Gastrocnemius medialis (tissue), 4 donors: ENCODE measurements around the gene NET1.

Source experiments
- CTCF ChIP-seq, 5 experiments: fragments of 450-650 bp in 3 of 5; fragments of 200-600 bp in 2 of 5; sonication (generic) in 2 of 5; IDR thresholded peaks in 4 of 5; conservative IDR thresholded peaks in 1 of 5; 1 replicate in 4 of 5; 2 replicates in 1 of 5; pipeline ENCODE4 v1.5.1; 2016 to 2019; ENCODE audit warnings: antibody characterized with exemption in 5 of 5, mild to moderate bottlenecking in 3 of 5, moderate library complexity in 3 of 5
- POLR2A ChIP-seq, 2 donors: fragments of 450-650 bp; IDR thresholded peaks; one replicate each; pipeline ENCODE4 v1.6.1; 2017; ENCODE audit warnings: antibody characterized with exemption in 2 of 2, mild to moderate bottlenecking in 2 of 2, moderate library complexity in 2 of 2

DNA sequence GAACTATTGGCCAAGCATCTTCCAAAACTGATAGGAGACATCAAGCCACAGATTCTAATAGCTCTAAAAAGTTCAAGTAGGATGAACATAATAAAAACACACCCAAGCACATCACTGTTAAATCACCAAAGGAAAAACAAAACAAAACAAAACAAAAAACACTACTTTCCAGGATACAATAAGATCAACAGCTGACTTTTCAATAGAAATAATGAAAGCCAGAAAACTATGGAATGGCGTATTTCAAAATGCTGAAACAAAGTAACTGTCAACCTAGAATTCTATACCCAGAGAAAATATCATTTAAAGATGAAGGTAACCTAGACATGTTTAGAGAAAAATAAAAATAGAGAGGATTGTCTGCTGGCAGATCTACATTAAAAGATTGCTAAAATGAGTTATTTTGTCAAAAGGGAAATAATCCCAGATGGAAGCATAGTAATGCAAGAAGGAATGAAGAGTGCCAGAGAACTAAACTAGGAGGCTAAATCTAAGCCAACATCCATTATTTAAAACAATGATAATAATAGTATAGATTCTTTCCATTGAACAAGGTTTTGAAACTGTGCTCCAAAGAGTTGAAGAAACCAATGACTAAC is 21.7 kb upstream of the NET1 start:
- TF ChIP-seq CTCF (IDR thresholded peaks at IDR 0.05 in 4 of 5, conservative IDR thresholded peaks at IDR 0.05 in 1 of 5) (no peak), POLR2A (IDR thresholded peaks at IDR 0.05) (no peak)
